ENCODE results near the gene CLDN9.
A peak's percentile ranks its signal among the peaks of the same experiment; 100 is the strongest.

CLDN9 gene

GRCh38 chr16:2966808-2967191 lies 45.9 kb upstream of the CLDN9 start:
- no peak for DNase-seq (ENCODE audit: low read depth)
- TF ChIP-seq CTCF (IDR thresholded peaks at IDR 0.05; ENCODE audit: control insufficient read depth, insufficient read depth, low read depth, low read length, missing control alignments) = no peak
- H3K4me3 ChIP-seq (ENCODE audit: control insufficient read depth, low read depth, low read length) = no peak overlapping the region

- no peak for TF ChIP-seq CTCF (IDR thresholded peaks at IDR 0.05; ENCODE audit: control insufficient read depth, insufficient read depth, low read depth, low read length, missing control alignments)
- no peak for DNase-seq (ENCODE audit: low read depth)
- no peak overlapping the region for H3K4me3 ChIP-seq (ENCODE audit: control insufficient read depth, low read depth, low read length)
Observed at GRCh38 chr16:2967211-2967631, 45.5 kb upstream of the CLDN9 start.

GRCh38 chr16:2967721-2968161 lies 45.0 kb upstream of the CLDN9 start:
- H3K4me3 ChIP-seq (ENCODE audit: control insufficient read depth, low read depth, low read length) = no peak overlapping the region
- TF ChIP-seq CTCF (IDR thresholded peaks at IDR 0.05; ENCODE audit: control insufficient read depth, insufficient read depth, low read depth, low read length, missing control alignments) = no peak
- DNase-seq (ENCODE audit: low read depth) = no peak

- peak overlapping the region; percentile 55; the same call in 1 of the 2 replicates for H3K4me3 ChIP-seq (ENCODE audit: control insufficient read depth, low read depth, low read length)
- DNase-seq (ENCODE audit: low read depth) = no peak
- no peak for TF ChIP-seq CTCF (IDR thresholded peaks at IDR 0.05; ENCODE audit: control insufficient read depth, insufficient read depth, low read depth, low read length, missing control alignments)
Observed at GRCh38 chr16:2968368-2968737, 44.4 kb upstream of the CLDN9 start.

GRCh38 chr16:2968738-2969544 lies 43.8 kb upstream of the CLDN9 start, which contains the start of gene PAQR4:
Gene PAQR4, plus strand, starts transcription at chr16:2969348. Its CDS starts 327 bp downstream, at chr16:2969675.
- DNase-seq (ENCODE audit: low read depth) = peak; percentile 18
- H3K4me3 ChIP-seq (ENCODE audit: control insufficient read depth, low read depth, low read length) = peak within 1 kb of the TSS; percentile 61
- no peak for TF ChIP-seq CTCF (IDR thresholded peaks at IDR 0.05; ENCODE audit: control insufficient read depth, insufficient read depth, low read depth, low read length, missing control alignments)

- H3K4me3 ChIP-seq (ENCODE audit: control insufficient read depth, low read depth, low read length) = peak overlapping the region; percentile 61
- DNase-seq (ENCODE audit: low read depth) = no peak
- peak; percentile 50 for TF ChIP-seq CTCF (IDR thresholded peaks at IDR 0.05; ENCODE audit: control insufficient read depth, insufficient read depth, low read depth, low read length, missing control alignments)
Observed at GRCh38 chr16:2969545-2970521, 42.9 kb upstream of the CLDN9 start.

Measured in AG09309 (cell line).